Heart left ventricle (tissue), 13 donors: ENCODE data around the gene TMEM250.

ENCODE experiments used
- CTCF ChIP-seq, 12 donors: fragments of 200-600 bp; sonication (generic) in 4 of 12; IDR thresholded peaks; one replicate each; pipeline versions ENCODE4 v1.5.0 to v1.8.0; 2018 to 2022; ENCODE audit warnings: antibody characterized with exemption in 12 of 12, mild to moderate bottlenecking in 5 of 12
- POLR2A ChIP-seq, 2 donors: fragments of 450-650 bp; IDR thresholded peaks; one replicate each; pipeline ENCODE4 v1.6.1; 2017; ENCODE audit warnings: antibody characterized with exemption in 2 of 2, mild to moderate bottlenecking in 2 of 2, moderate library complexity in 2 of 2
- donor health status: ischemic (EF 13 %, LVEDD 7.1; RV severe dilation, severe dysfunction).
- donor health status: DM: no; HTN: yes; CAD: no.
- donor health status: DM: no; HTN: no; CAD: no.
- donor health status: ischemic (EF 25% LVEDD 6.9; RV normal size, moderate dysfunction).
- donor health status: ischemic (EF 25% LVEDD 5.7; RV mildly dilated, moderate dysfunction).
- donor health status: ischemic (EF 35%, LVEDD 5.7; RV mildly dilated, moderate dysfunction).
- donor health status: nonischemic (EF 11% LVEDD 7.7; RV severe dilation, severe dysfunction).
- donor health status: DM: yes; HTN: yes; CAD: no.
- donor health status: PGD.
- donor health status: ischemic (EF 29% LVEDD 5.4; RV normal size, mild dysfunction).
- donor health status: nonischemic (EF 23%, LVEDD 6.1; RV moderate dilation, normal function).

GRCh38 chr9:136079916-136080246 lies 38.8 kb downstream of the TMEM250 start:
- TF ChIP-seq CTCF (IDR thresholded peaks at IDR 0.05) (no peak), POLR2A (IDR thresholded peaks at IDR 0.05) (no peak)
